Measurements from ENCODE around the gene NR4A1.
"Not testable (repeated sequence)": the region's sequence is repeated elsewhere in the genome, so short reads cannot be mapped to it uniquely, and the experiment has no call there.

The NR4A1 gene

GRCh38 chr12:52082026-52082668, 30.9 kb downstream of the NR4A1 start:
- no peak for DNase-seq

- no peak for DNase-seq
Measured at GRCh38 chr12:52082669-52082987, 31.4 kb downstream of the NR4A1 start.

- DNase-seq = no peak
Measured at GRCh38 chr12:52082988-52083637, 31.9 kb downstream of the NR4A1 start.

- no peak for DNase-seq
Measured at GRCh38 chr12:52083638-52083996, 32.4 kb downstream of the NR4A1 start.

- no peak for DNase-seq
Measured at GRCh38 chr12:52084491-52085231, 33.4 kb downstream of the NR4A1 start.

GRCh38 chr12:52085682-52086180, 34.5 kb downstream of the NR4A1 start:
- no peak for DNase-seq

- DNase-seq = no peak
Measured at GRCh38 chr12:52086366-52086765, 35.1 kb downstream of the NR4A1 start.

- no peak for DNase-seq
Measured at GRCh38 chr12:52086944-52087835, 35.9 kb downstream of the NR4A1 start.

- no peak for DNase-seq
Measured at GRCh38 chr12:52087961-52088820, 36.9 kb downstream of the NR4A1 start.

GRCh38 chr12:52089491-52089890, 38.2 kb downstream of the NR4A1 start:
- no peak for DNase-seq

GRCh38 chr12:52090291-52090690, 39.0 kb downstream of the NR4A1 start:
- no peak for DNase-seq

- DNase-seq = no peak
Measured at GRCh38 chr12:52091061-52091460, 39.8 kb downstream of the NR4A1 start.

GRCh38 chr12:52091869-52092268, 40.6 kb downstream of the NR4A1 start:
- DNase-seq = no peak

- DNase-seq = no peak
Measured at GRCh38 chr12:52093346-52093745, 42.1 kb downstream of the NR4A1 start.

GRCh38 chr12:52096332-52097044, 45.2 kb downstream of the NR4A1 start:
- DNase-seq = no peak

- DNase-seq = no peak
Measured at GRCh38 chr12:52097045-52097666, 45.9 kb downstream of the NR4A1 start.

GRCh38 chr12:52104431-52105089, 53.3 kb downstream of the NR4A1 start:
- not testable (repeated sequence) for DNase-seq

Data from SIG-M5 (cell line).